A549 (cell line): ENCODE data around the gene IFFO2. TPM values are rescaled to one million over a fixed set of nuclear protein-coding genes. Genes with fewer than 3 reads are reported as not detected.
A peak's percentile ranks its signal among the peaks of the same experiment; 100 is the strongest.

ENCODE experiments used
- ATAC-seq, 2 experiments: fragments of 200-7000 bp in 1 of 2; fragments of >200 bp in 1 of 2; cut with Nextera tagmentation in 1 of 2; cut with Tn5 transposase in 1 of 2; 3 replicates each; pipeline versions ENCODE4 v1.8.0 to v1.9.1; 2018 to 2020; ENCODE audit warnings: mild to moderate bottlenecking in 1 of 2, moderate library complexity in 1 of 2
- CTCF ChIA-PET: fragments of 300-600 bp; sonication (Branson Sonifier 250); formaldehyde crosslinking; extraction: SDS; loops from one replicate; lab custom pipeline; 2021; ENCODE audit warnings: antibody characterized with exemption, inconsistent platforms; lab: Yijun Ruan, JAX
- POLR2A ChIA-PET: fragments of 350-600 bp; formaldehyde crosslinking; extraction: SDS; loops from one replicate; lab custom pipeline; 2021; ENCODE audit warnings: antibody characterized with exemption, inconsistent platforms; lab: Yijun Ruan, JAX
- DNase-seq, 2 experiments: peaks; one replicate each; pipeline versions ENCODE4 v3.0.0 to v3.0.0-alpha.2; 2011 to 2016; ENCODE audit warnings: low read depth in 1 of 2, low spot score in 1 of 2
- FAIRE-seq: peaks from 2 replicates; lab custom pipeline; 2011; peaks lifted over from hg19 to GRCh38; lab: Jason Lieb, UNC
- H3K27ac ChIP-seq, 2 experiments: fragments of >200 bp; sonication (Bioruptor Twin); formaldehyde crosslinking; 3 replicates each; pipeline ENCODE4 v1.5.1; 2016 to 2017
- H3K4me1 ChIP-seq: fragments of >200 bp; sonication (Bioruptor Twin); formaldehyde crosslinking; 3 replicates; pipeline ENCODE4 v1.6.1; 2016
- H3K4me2 ChIP-seq: fragments of >200 bp; sonication (Bioruptor Twin); formaldehyde crosslinking; 3 replicates; pipeline ENCODE4 v1.6.1; 2016
- H3K4me3 ChIP-seq: fragments of >200 bp; sonication (Bioruptor Twin); formaldehyde crosslinking; 3 replicates; pipeline ENCODE4 v1.5.1; 2016
- H3K9me3 ChIP-seq: fragments of >200 bp; sonication (Bioruptor Twin); formaldehyde crosslinking; 3 replicates; pipeline ENCODE4 v1.6.1; 2016
- CBX8 ChIP-seq: fragments of 200-600 bp; sonication (generic); IDR thresholded peaks from 2 replicates; pipeline ENCODE4 v1.6.1; 2016
- CTCF ChIP-seq: fragments of >200 bp; sonication (Bioruptor Twin); formaldehyde crosslinking; IDR thresholded peaks from 3 replicates; pipeline ENCODE4 v1.5.1; 2016
- EHMT2 ChIP-seq: fragments of 200-600 bp; sonication (generic); IDR thresholded peaks from 2 replicates; pipeline ENCODE4 v1.6.1; 2016; ENCODE audit warnings: antibody characterized with exemption, low read depth, mild to moderate bottlenecking, moderate library complexity
- GATA3 ChIP-seq: IDR thresholded peaks from 2 replicates; pipeline ENCODE4 v1.6.1; 2012; ENCODE audit warnings: borderline replicate concordance
- HDAC2 ChIP-seq: fragments of 200-600 bp; sonication (generic); IDR thresholded peaks from 2 replicates; pipeline ENCODE4 v1.6.1; 2016
- HES2 ChIP-seq: fragments of >200 bp; sonication (Bioruptor Twin); formaldehyde crosslinking; IDR thresholded peaks from 2 replicates; pipeline ENCODE4 v1.6.1; 2016
- HOXB13 ChIP-seq: fragments of 250-450 bp; sonication (Bioruptor Pico); IDR thresholded peaks from 2 replicates; pipeline ENCODE4 v1.5.0; 2020; ENCODE audit warnings: low read depth, mild to moderate bottlenecking, moderate library complexity
- MAX ChIP-seq: IDR thresholded peaks from 2 replicates; pipeline ENCODE4 v1.6.1; 2012
- MYC ChIP-seq: IDR thresholded peaks from 2 replicates; pipeline ENCODE4 v1.6.1; 2012; ENCODE audit warnings: mild to moderate bottlenecking, inconsistent platforms, low read length, improper control_type of control experiment, borderline replicate concordance
- PHF8 ChIP-seq: fragments of 200-600 bp; sonication (generic); IDR thresholded peaks from 2 replicates; pipeline ENCODE4 v1.6.1; 2016; ENCODE audit warnings: low read depth, mild to moderate bottlenecking, antibody characterized with exemption, moderate library complexity, borderline replicate concordance
- RAD21 ChIP-seq, 2 experiments: fragments of >200 bp in 1 of 2; sonication (Bioruptor Twin) in 1 of 2; formaldehyde crosslinking in 1 of 2; IDR thresholded peaks in 1 of 2; conservative IDR thresholded peaks in 1 of 2; 2 replicates in 1 of 2; 3 replicates in 1 of 2; pipeline ENCODE4 v1.6.1; 2012 to 2018; ENCODE audit warnings: inconsistent platforms in 1 of 2
- RCOR1 ChIP-seq: fragments of 150-350 bp; IDR thresholded peaks from 2 replicates; pipeline ENCODE4 v1.6.1; 2014; ENCODE audit warnings: antibody characterized with exemption, low read length, low read depth
- REST ChIP-seq: fragments of 200-600 bp; sonication (generic); IDR thresholded peaks from 2 replicates; pipeline ENCODE4 v1.6.1; 2016; ENCODE audit warnings: antibody characterized with exemption, mild to moderate bottlenecking, moderate library complexity
- SMC3 ChIP-seq: fragments of >200 bp; sonication (Bioruptor Twin); formaldehyde crosslinking; IDR thresholded peaks from 3 replicates; pipeline ENCODE4 v1.6.1; 2018; ENCODE audit warnings: inconsistent platforms
- ZFP36 ChIP-seq: fragments of 450-650 bp; IDR thresholded peaks from 2 replicates; pipeline ENCODE4 v1.6.1; 2014; ENCODE audit warnings: borderline replicate concordance; ENCODE audit not compliant: partially characterized antibody
- WGBS: methylation state at CpG from one replicate; pipeline ENCODE4 v1.1.6; 2017; ENCODE audit errors: missing lambda C conversion rate; 5-methylcytosine and 5-hydroxymethylcytosine counted together
- polyA plus RNA-seq, 4 experiments: library from polyadenylated mRNA; depleted of rRNA in 3 of 4; stranded (reverse); fragments of >200 nt; fragmentation: RNase III in 1 of 4; extraction: RNeasy Plus Mini Kit Qiagen cat#74134 plus additional on column Dnase treatment in 1 of 4; gene quantifications; 2 replicates in 3 of 4; 3 replicates in 1 of 4; pipeline ENCODE4 v1.2.3, GENCODE V29; 2011 to 2017

The IFFO2 gene
- polyA plus RNA-seq, 2 of the 4 experiments (the other 2 are of a cell fraction), result 24.3 to 53.9 TPM

- TF ChIP-seq HES2, result no peak
- no peak for TF ChIP-seq HDAC2
- no peak for TF ChIP-seq RCOR1
- no peak for TF ChIP-seq MYC
- no peak for TF ChIP-seq EHMT2
- TF ChIP-seq PHF8, result no peak
- no peak for TF ChIP-seq HOXB13 (CRISPR knock-in tag)
Observed at GRCh38 chr1:18875796-18876128, 80.7 kb downstream of the IFFO2 start (continued).

- no peak for FAIRE-seq
- ATAC-seq, result peak; percentile 87 to 97
- no peak overlapping the region for H3K4me2 ChIP-seq
- no peaks in the 10 kb centered on the region for H3K9me3 ChIP-seq
- 20% methylated on average over 3 of the region's 20 CpGs for WGBS
- no peaks in the 10 kb centered on the region for H3K4me1 ChIP-seq
- DNase-seq, result peak; percentile 81 to 87
- POLR2A ChIA-PET, result no interaction called here
- no peak overlapping the region for H3K27ac ChIP-seq
- no peak overlapping the region for H3K4me3 ChIP-seq
- CTCF ChIA-PET, result interaction anchor here (0.6 to 9.6 kb wide), 40 partner anchors 9 to 466 kb away, joined by 3 to 73 read pairs (median 4); no protein-coding TSS in a partner anchor
- TF ChIP-seq GATA3, result no peak
- peak; percentile 84 for TF ChIP-seq ZFP36
- peak; percentile 53 for TF ChIP-seq SMC3
- peak; percentile 65 for TF ChIP-seq CTCF
- TF ChIP-seq RAD21 (conservative IDR thresholded peaks at IDR 0.05 in 1 of 2, IDR thresholded peaks at IDR 0.05 in 1 of 2), result peak; percentile 75
- no peak for TF ChIP-seq REST
- TF ChIP-seq MAX, result no peak
Observed at GRCh38 chr1:18875107-18875795, 81.2 kb downstream of the IFFO2 start.

GRCh38 chr1:18874600-18874999, 81.9 kb downstream of the IFFO2 start:
- H3K4me3 ChIP-seq, result no peak overlapping the region

More at GRCh38 chr1:18874600-18874999, 81.9 kb downstream of the IFFO2 start:
- TF ChIP-seq EHMT2, result no peak
- TF ChIP-seq RAD21 (conservative IDR thresholded peaks at IDR 0.05 in 1 of 2, IDR thresholded peaks at IDR 0.05 in 1 of 2), result no peak
- no peak for TF ChIP-seq MYC
- TF ChIP-seq CBX8, result no peak
- no peak for TF ChIP-seq MAX
- no peak for TF ChIP-seq CTCF
- FAIRE-seq (no peak), DNase-seq (no peak), ATAC-seq (no peak)
- no peaks in the 10 kb centered on the region for H3K9me3 ChIP-seq
- ChIA-PET POLR2A (no interaction called here), CTCF (interaction anchor here (0.9 to 9.6 kb wide), 24 partner anchors 9 to 281 kb away, joined by 3 to 73 read pairs (median 6); no protein-coding TSS in a partner anchor)
- no peak overlapping the region for H3K4me2 ChIP-seq
- no peaks in the 10 kb centered on the region for H3K4me1 ChIP-seq
- H3K27ac ChIP-seq, result no peak overlapping the region
- WGBS, result 100% methylated on average over 4 of the region's 8 CpGs
